Astrocyte (in vitro differentiated cells and primary cell): ENCODE results near the gene MMP28.

Source experiments
- CTCF ChIP-seq: IDR thresholded peaks from 2 replicates; pipeline ENCODE4 v1.5.1; 2011; ENCODE audit warnings: low read depth, mild to moderate bottlenecking, inconsistent platforms, low read length, moderate library complexity; ENCODE audit not compliant: insufficient read depth
- EZH2 ChIP-seq: IDR thresholded peaks from 2 replicates; pipeline ENCODE4 v1.6.1; 2012; ENCODE audit warnings: mild to moderate bottlenecking, low read length, inconsistent platforms; ENCODE audit not compliant: insufficient read depth

DNA sequence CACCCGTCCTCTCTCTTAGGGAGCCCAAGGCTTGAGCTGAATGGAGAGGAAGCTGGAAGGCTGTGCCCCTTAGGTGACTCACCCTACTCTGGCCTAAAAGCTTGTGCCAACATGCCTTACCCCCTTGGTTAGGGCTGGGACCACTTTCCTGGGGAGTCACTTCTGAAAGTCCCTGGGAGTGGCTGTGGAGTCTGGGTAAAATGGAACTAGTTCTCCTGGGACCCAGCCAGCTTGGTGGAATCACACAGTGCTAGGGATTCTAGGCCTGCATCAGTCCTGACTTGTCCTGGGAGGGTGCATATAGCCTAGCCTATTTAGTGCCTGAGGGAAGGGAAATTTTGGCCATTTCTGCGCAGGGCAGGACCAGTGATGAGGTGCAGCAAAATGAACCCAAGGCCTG is 10.5 kb downstream of the MMP28 start:
- no peak for TF ChIP-seq CTCF
- TF ChIP-seq EZH2, result no peak
